ENCODE results near the gene XKRX. TPM values are rescaled to one million over a fixed set of nuclear protein-coding genes. Genes with fewer than 3 reads are reported as not detected.

The XKRX gene
- total RNA-seq, 1 donor from 2014 or later, result 1.5 TPM

GRCh38 chrX:100874325-100874724 is 54.4 kb downstream of the XKRX start, which contains the start of gene NOX1:
TSS of gene NOX1 (minus strand) at chrX:100874359. CDS start at chrX:100874139, 220 bp downstream.
- Histone ChIP-seq H2AFZ (replicated peaks) (no peak within 1 kb of the TSS), H3K36me3 (no peaks in the 10 kb centered on the region), H3K4me3 (no peak within 1 kb of the TSS), H3K4me1 (no peaks in the 10 kb centered on the region), H3K9me3 (ENCODE audit: low read depth) (no peaks in the 10 kb centered on the region), H3K27me3 (no peaks in the 10 kb centered on the region), H3K79me2 (ENCODE audit: low read depth) (no peaks in the 10 kb centered on the region), H3K27ac (no peak within 1 kb of the TSS), H3K9ac (no peak within 1 kb of the TSS), H3K4me2 (no peak within 1 kb of the TSS), H4K20me1 (ENCODE audit: low read depth) (no peaks in the 10 kb centered on the region), H3F3A (ENCODE audit: low read depth) (no peaks in the 10 kb centered on the region)
- Mint-ChIP-seq H3K27ac (no peak within 1 kb of the TSS), H3K9me3 (no peaks in the 10 kb centered on the region), H3K27me3 (ENCODE audit: insufficient read depth, low read depth) (no peaks in the 10 kb centered on the region), H3K36me3 (no peaks in the 10 kb centered on the region), H3K4me1 (no peaks in the 10 kb centered on the region), H3K4me3 (no peak within 1 kb of the TSS)
- no peak for DNase-seq (ENCODE audit: low spot score)
- TF ChIP-seq CTCF (IDR thresholded peaks at IDR 0.05), result no peak
- no peak for TF ChIP-seq EZH2 (IDR thresholded peaks at IDR 0.05)
- TF ChIP-seq EZH2phosphoT487 (IDR thresholded peaks at IDR 0.05), result no peak

- no peak for TF ChIP-seq CTCF (IDR thresholded peaks at IDR 0.05)
- no peak overlapping the region for H3K4me3 ChIP-seq
- no peak overlapping the region for H2AFZ ChIP-seq (replicated peaks)
- no peaks in the 10 kb centered on the region for H3K9me3 Mint-ChIP-seq
- no peaks in the 10 kb centered on the region for H3K4me1 Mint-ChIP-seq
- H3K4me3 Mint-ChIP-seq, result no peak overlapping the region
- H3K9me3 ChIP-seq (ENCODE audit: low read depth), result no peaks in the 10 kb centered on the region
- H3K27ac ChIP-seq, result no peak overlapping the region
- no peak overlapping the region for H3K9ac ChIP-seq
- no peaks in the 10 kb centered on the region for H3K27me3 ChIP-seq
- no peaks in the 10 kb centered on the region for H3K36me3 Mint-ChIP-seq
- no peaks in the 10 kb centered on the region for H3F3A ChIP-seq (ENCODE audit: low read depth)
- no peaks in the 10 kb centered on the region for H3K4me1 ChIP-seq
- no peaks in the 10 kb centered on the region for H3K36me3 ChIP-seq
- H4K20me1 ChIP-seq (ENCODE audit: low read depth), result no peaks in the 10 kb centered on the region
- H3K4me2 ChIP-seq, result no peak overlapping the region
- no peak overlapping the region for H3K27ac Mint-ChIP-seq
- H3K79me2 ChIP-seq (ENCODE audit: low read depth), result no peaks in the 10 kb centered on the region
- DNase-seq (ENCODE audit: low spot score), result no peak
- H3K27me3 Mint-ChIP-seq (ENCODE audit: insufficient read depth, low read depth), result no peaks in the 10 kb centered on the region
These were observed 56.8 kb downstream of the XKRX start for GRCh38 chrX:100871594-100872560.

- TF ChIP-seq EZH2 (IDR thresholded peaks at IDR 0.05), result no peak
- TF ChIP-seq EZH2phosphoT487 (IDR thresholded peaks at IDR 0.05), result no peak
- no peak for TF ChIP-seq CTCF (IDR thresholded peaks at IDR 0.05)
- Mint-ChIP-seq H3K36me3 (no peaks in the 10 kb centered on the region), H3K9me3 (no peaks in the 10 kb centered on the region), H3K4me3 (no peak overlapping the region), H3K27ac (no peak overlapping the region), H3K27me3 (ENCODE audit: insufficient read depth, low read depth) (no peaks in the 10 kb centered on the region), H3K4me1 (no peaks in the 10 kb centered on the region)
- Histone ChIP-seq H4K20me1 (ENCODE audit: low read depth) (no peaks in the 10 kb centered on the region), H3F3A (ENCODE audit: low read depth) (no peaks in the 10 kb centered on the region), H3K4me1 (no peaks in the 10 kb centered on the region), H3K36me3 (no peaks in the 10 kb centered on the region), H3K27ac (no peak overlapping the region), H3K9ac (no peak overlapping the region), H3K79me2 (ENCODE audit: low read depth) (no peaks in the 10 kb centered on the region), H3K27me3 (no peaks in the 10 kb centered on the region), H3K9me3 (ENCODE audit: low read depth) (no peaks in the 10 kb centered on the region), H3K4me3 (no peak overlapping the region), H3K4me2 (no peak overlapping the region), H2AFZ (replicated peaks) (no peak overlapping the region)
- DNase-seq (ENCODE audit: low spot score), result no peak
These were observed 58.2 kb downstream of the XKRX start for GRCh38 chrX:100870527-100870926.

Data from neural progenitor cell (in vitro differentiated cells).